G401.6 (cell line): ENCODE data around the gene CASZ1.
A peak's percentile ranks its signal among the peaks of the same experiment; 100 is the strongest.

Experiments used
- FAIRE-seq: peaks from 2 replicates; lab custom pipeline; 2012; peaks lifted over from hg19 to GRCh38; lab: Jason Lieb, UNC

CASZ1 gene

GRCh38 chr1:10745886-10746455 is 50.5 kb downstream of the CASZ1 start:
- no peak for FAIRE-seq

DNA sequence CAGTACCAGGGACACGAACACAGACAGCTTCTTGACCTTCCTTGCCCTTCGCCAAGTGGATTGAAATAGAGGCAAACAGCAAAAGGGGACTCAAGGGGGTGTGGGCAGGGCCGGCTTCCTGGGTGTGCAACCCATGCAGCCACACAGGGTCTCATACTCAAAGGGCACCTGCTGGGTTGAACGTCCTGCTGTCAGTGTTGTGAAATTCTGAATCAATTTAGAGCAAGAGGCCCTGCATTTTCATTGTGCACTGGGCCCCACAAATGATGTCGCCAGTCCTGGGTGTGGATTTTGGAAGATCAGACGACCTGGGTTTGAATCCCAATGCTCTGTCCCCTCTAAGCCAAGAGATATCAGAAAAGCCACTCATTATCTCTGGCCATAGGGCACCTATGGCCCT is 51.1 kb downstream of the CASZ1 start:
- FAIRE-seq: no peak

GRCh38 chr1:10744654-10745238 is 51.7 kb downstream of the CASZ1 start:
- FAIRE-seq: no peak

DNA sequence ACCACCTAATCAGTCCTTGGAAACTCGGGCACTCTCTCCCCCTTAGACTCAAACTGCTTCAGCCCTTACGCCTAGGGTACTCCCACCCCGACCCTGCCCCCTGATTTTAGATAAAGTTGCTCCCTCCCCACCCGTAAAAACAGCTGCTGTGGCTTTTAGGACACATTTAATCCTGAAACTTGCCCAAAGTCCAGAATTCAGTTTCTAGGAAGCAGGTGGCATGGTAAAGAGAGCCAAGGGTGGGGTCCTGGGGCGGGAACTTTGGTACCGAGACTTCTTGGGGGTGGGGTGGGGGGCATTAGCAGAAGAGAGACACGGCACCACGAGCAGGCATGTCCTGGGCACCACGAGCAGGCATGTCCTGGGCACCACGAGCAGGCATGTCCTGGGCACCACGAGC is 52.4 kb downstream of the CASZ1 start:
- FAIRE-seq: no peak

GRCh38 chr1:10741696-10742095 is 54.8 kb downstream of the CASZ1 start:
- no peak for FAIRE-seq

DNA sequence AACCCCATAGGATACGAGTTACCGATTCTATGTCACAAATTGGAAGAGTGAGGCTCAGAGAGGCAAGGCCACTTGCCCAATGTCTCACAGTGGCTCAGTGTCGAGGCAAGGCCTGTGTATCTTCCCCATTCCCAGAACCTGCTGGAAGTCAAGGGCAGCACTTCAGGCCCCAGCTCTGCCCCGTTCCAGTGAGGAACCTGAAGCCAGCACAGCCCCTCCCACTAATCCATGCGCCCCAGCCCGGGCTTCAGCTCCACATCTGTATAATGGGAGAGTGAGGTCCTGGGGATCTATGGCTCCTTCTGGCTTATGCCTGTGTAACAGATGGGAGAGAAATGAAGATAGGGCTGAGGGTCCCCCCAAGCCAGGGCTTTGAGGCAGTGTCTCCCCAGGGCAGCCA is 56.3 kb downstream of the CASZ1 start:
- no peak for FAIRE-seq

DNA sequence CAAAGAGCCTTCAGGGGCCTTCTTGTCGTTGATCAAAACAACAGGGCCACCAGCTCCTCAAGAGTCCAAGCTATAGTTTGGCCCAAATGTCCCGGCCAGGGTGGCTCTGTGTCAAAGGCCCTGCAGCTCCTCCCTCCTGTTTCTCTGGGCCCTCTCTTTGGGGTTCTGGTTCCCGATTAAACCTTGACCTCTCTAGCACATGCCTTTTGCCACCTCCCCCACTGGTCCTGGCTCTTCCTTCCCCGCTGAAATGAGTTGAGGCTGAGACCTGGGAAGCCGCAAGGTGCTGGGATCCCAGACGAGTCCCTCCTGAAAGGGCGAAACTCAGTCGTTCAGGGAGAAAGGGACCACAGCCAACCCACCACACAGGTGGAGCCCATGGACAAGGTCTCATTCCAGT is 56.9 kb downstream of the CASZ1 start:
- no peak for FAIRE-seq

GRCh38 chr1:10738061-10739058 is 58.1 kb downstream of the CASZ1 start:
- peak; percentile 81 for FAIRE-seq

DNA sequence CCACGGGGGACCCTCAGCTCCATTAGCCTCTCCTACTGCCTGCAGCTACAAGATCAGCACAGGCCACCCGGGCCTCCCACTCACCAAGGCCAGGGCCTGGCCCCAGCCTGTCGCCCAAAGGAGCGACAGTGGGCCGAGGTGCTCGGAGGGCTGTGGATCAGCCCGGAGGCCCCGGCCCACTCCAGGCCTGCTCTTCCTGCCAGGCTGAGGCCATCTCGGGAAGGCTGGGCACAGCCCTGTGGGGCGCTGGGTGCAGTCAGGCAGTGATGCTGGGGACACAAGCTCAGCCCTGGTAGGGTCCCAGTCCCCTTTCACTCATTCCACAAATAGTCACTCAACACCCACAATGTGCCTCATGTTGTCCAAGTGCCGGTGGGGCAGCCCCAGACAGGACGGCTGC is 58.8 kb downstream of the CASZ1 start:
- no peak for FAIRE-seq

DNA sequence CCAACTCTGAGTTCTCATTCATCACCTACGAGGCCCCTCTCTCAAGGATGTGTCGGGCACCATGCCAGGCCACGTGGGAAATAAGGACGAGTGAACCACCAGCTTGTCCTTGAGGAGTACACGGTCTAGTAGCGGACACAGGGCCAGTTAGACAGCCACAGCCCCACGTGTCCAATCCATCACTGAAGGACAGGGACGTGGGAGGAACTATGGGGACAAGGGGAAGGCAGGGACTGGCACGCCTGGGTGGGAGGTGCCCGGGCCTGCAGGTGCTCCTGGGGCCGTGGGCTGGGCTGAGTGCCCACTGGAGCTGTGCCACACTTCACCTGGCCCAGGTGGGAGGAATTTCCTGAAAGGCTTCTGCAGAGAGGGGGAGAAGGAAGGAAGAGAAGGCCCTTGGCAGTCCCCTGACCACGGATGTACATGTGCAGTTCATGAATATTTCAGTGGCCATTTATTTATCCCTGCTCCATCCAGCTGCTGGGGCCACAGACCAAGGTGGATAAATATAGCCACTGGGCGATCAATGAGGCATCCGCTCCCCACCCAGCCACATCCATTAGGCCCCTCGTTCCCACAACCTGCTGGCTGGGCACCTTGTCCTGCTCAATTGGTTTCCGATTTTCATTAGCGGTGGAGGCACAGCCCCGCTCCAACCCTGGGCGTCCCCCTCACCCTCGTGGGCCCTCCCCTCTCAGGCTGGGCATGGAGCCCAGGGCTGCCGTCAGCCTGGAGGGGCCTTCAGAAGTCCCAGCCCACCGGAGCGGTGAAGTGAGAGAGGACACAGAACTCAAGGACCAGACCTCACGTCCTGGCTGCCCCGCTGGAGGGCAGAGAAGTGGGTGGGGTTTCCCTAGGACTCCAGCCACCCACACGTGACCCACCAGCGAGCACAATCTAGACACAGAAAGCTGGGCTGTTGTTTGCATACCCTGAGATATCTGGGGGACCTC is 59.5 kb downstream of the CASZ1 start:
- no peak for FAIRE-seq

- no peak for FAIRE-seq
Measured at GRCh38 chr1:10735563-10736305, 60.7 kb downstream of the CASZ1 start.

GRCh38 chr1:10734962-10735544 is 61.4 kb downstream of the CASZ1 start:
- FAIRE-seq: no peak

DNA sequence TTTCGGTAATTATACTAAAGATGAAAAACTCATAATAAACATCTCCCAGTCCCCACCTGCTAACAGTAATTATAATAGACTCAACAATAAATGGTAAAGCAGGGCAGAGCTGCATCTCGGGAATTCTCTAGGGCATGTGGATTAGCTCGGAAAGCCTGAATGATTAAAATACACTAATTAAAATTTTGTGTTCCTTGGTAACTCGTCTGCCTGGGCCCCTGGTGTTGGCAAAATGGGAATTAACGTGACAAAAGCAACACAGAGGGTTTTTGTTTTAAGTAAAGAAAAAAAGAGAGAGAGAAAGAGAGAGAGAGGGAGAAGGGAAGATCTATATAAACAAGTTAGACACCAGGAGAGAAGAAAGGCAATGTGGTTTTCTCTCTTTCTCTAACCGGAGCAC is 62.1 kb downstream of the CASZ1 start:
- no peak for FAIRE-seq

DNA sequence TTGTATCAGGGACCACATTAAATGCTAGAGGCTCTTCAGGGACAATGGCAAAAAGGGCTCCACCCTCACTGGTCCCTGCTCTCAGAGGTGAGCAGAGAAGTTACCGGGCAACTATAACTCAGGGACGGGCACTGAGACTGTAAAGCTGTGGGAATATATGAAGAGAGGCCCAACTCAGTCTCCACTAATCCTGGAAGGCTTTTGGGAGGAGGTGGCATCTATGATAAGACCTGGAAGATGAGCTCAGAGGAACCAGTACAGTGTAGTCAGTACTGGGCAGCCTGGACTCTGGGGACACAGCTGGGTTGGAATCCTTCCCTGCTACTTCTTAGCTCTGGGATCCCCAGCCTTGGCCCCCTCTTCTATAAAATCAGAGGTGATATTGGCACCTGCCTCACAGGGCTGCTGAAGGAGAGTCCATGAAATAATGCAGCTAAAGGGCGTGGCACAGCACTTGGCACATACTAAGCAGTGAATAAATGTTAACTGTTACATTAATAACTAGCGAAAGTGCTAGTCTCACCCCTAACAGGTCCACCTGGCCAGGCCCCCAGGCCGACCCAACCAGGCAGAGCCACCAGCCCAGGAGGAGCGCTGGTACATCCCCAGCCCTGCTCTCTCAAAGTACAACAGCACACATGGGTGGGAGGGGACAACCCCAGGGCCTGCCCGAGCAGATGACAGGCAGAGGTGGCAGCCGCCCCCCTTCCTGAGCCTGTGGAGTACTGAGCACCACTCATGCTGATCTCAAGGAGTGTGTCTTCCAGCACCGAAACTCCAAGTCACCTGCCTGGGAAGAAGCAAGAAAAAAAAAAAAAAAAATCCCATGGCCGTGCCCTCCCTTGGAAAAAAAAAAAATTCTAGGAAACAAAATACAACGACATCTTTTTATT is 62.7 kb downstream of the CASZ1 start:
- no peak for FAIRE-seq

DNA sequence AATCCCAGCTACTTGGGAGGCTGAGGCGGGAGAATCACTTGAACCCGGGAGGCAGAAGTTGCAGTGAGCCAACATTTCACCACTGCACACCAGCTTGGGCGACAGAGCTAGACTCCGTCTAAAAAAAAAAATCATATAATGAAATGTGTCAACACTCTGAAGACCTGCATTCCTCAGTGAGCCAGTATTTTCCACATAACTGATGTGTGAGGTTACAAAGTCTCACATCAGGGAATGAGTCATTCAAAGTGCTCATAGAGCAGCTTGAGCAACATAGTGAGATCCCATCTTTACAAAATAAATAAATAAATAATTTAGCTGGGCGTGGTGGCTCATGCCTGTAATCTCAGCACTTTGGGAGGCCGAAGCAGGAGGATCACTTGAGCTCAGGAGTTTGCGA is 65.5 kb downstream of the CASZ1 start:
- FAIRE-seq: no peak

DNA sequence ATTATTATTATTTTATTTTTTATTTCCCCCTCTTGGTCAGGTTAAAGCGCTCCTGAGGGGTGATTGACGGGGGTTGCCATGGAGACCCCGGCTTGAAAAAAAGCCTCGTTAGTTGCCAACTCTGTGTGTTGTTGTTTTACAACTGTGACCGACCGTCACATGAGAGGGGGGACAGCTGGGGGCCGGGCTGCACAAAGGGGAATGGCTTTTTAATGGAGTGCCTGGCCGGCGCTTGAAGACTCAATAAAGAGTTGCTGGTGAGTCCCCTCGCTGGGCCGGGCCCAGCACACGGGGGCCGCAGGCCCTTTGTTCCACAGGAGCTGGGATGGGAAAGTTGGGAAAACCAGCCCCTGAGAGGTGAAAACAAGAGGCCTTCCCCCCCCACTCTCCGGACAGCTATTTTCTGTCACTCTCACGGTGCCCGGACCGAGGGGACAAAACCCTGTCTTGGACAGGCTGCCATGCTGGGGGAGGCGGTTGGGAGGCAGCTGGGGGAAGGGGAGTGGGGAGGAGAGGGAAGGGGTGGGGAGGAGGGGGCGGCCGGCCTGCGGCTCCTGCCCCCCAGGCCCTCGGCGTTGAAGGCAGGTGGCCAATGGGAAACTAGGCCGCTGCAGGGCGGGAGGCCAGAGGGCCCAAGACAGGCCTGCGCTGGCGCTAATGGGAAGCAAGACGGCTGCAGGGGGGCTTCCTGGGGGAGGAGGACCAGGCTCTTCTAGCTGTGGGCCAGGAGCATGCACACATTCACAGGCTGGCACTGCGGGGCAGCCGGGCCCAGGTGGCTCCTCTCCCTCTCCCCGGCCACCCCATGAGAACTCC is 67.6 kb downstream of the CASZ1 start:
- FAIRE-seq: no peak

DNA sequence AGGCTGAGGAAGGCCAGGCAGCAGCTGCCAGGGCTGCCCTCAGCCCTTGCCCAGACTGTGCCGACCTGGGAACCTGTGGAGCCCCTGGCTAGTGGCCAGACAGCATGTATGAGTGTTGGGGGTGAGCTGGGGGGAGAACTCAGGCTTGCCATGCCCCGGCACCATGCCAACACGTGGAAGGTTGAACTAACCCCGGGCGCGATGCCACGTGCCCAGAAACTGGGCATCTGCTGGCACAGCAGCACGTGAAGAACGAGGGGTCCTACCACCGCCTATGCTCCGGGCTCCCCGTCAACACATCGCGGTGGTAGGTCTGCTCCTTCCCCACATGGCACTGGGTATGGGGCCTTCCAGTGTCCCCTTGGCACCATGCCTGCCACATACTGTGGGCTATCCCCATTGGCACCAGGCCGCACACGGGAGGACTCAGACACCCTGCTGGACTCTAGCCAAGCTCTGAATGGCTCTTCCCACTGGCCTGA is 68.7 kb downstream of the CASZ1 start:
- no peak for FAIRE-seq

DNA sequence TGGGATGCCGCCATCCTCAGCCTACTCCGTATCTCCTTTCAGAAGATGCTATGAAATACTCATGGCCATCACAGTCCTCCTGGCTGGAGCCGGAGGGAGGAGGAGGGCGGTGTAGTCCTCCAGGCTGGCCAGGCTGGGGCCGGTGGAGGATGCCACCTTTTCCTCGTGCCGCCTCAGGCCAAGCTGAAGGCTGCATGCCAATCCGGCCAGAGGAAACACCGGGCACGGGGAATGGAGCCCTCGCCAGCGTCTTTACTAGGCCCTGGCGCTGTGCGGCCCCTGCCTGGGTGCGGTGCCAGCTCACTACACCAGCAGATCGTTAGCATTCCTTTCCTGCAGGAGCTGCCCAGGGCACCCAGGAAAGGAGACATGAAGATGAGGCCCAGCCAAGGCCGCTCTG is 70.1 kb downstream of the CASZ1 start:
- FAIRE-seq: no peak
